AG09309 (cell line): ENCODE data around the gene TRPC4.
"Not testable (repeated sequence)": the region's sequence is repeated elsewhere in the genome, so short reads cannot be mapped to it uniquely, and the experiment has no call there.

Source experiments
- DNase-seq: peaks from one replicate; pipeline ENCODE4 v3.0.0-alpha.2; 2010; ENCODE audit warnings: low read depth
- H3K4me3 ChIP-seq: 2 replicates; pipeline ENCODE4 v1.5.1; 2011; ENCODE audit warnings: mild to moderate bottlenecking, low read depth, low read length, moderate library complexity; ENCODE audit not compliant: control insufficient read depth
- TF ChIP-seq, protein P1 (sequence below): IDR thresholded peaks from 2 replicates; pipeline ENCODE4 v1.5.1; 2011; ENCODE audit warnings: mild to moderate bottlenecking, low read depth, low read length, inconsistent platforms; ENCODE audit not compliant: insufficient read depth, control insufficient read depth; ENCODE audit errors: missing control alignments

The TRPC4 gene

DNA sequence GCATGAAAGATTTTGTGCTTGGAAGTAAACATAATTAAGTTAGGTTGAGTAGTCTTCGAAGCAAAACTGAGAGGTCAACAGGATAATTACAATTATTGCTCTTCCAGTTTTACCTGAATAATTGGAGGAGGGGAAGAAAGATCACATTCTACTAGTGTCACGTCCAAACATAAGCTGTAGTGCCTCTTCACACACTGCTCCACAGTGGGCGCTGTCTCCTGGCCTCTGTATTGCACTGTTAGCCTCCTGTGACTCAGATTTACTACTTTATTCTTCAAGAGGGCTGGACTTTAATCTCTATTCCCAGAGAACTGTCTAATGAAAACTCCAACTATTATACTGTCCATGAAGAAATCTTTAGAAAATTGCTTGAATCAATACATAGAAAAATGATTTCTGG, 62.9 kb downstream of the TRPC4 start:
- TF ChIP-seq, protein P1, sequence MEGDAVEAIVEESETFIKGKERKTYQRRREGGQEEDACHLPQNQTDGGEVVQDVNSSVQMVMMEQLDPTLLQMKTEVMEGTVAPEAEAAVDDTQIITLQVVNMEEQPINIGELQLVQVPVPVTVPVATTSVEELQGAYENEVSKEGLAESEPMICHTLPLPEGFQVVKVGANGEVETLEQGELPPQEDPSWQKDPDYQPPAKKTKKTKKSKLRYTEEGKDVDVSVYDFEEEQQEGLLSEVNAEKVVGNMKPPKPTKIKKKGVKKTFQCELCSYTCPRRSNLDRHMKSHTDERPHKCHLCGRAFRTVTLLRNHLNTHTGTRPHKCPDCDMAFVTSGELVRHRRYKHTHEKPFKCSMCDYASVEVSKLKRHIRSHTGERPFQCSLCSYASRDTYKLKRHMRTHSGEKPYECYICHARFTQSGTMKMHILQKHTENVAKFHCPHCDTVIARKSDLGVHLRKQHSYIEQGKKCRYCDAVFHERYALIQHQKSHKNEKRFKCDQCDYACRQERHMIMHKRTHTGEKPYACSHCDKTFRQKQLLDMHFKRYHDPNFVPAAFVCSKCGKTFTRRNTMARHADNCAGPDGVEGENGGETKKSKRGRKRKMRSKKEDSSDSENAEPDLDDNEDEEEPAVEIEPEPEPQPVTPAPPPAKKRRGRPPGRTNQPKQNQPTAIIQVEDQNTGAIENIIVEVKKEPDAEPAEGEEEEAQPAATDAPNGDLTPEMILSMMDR: no peak
- DNase-seq: no peak
- H3K4me3 ChIP-seq: no peak overlapping the region

GRCh38 chr13:37797631-37798030, 71.9 kb downstream of the TRPC4 start:
- DNase-seq: no peak
- no peak overlapping the region for H3K4me3 ChIP-seq
- TF ChIP-seq, protein P1: no peak

- not testable (repeated sequence) for H3K4me3 ChIP-seq, DNase-seq
Observed at GRCh38 chr13:37796795-37797194, 72.8 kb downstream of the TRPC4 start.

GRCh38 chr13:37795326-37795725, 74.2 kb downstream of the TRPC4 start:
- TF ChIP-seq, protein P1: no peak
- H3K4me3 ChIP-seq: no peak overlapping the region
- no peak for DNase-seq

- no peak overlapping the region for H3K4me3 ChIP-seq
- TF ChIP-seq, protein P1: no peak
- DNase-seq: no peak
Observed at GRCh38 chr13:37791699-37792098, 77.9 kb downstream of the TRPC4 start.

GRCh38 chr13:37788346-37788745, 81.2 kb downstream of the TRPC4 start:
- TF ChIP-seq, protein P1: no peak
- no peak overlapping the region for H3K4me3 ChIP-seq
- DNase-seq: no peak

DNA sequence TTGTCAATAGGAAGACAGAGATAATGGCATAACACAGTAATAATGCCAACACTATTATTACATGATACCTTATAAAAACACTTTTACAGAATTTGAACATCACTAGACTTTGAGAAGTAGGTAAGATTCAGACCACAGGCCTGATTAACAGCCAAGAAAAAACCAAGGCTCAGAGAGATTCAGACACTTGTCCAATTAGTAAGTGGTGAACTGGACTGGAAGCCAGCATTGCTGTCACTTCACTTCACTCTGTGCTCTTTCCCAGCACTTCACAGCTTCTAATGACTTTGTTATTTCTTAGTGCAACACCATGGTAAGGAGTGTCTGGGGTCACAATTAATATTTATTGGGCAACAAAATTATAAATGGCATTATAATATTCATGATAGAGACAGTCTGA, 91.9 kb downstream of the TRPC4 start:
- no peak for DNase-seq
- TF ChIP-seq, protein P1: no peak
- H3K4me3 ChIP-seq: no peak overlapping the region
